Activated CD4-positive, alpha-beta T cell treated with anti-CD3 and anti-CD28 coated beads for 48 hours (primary cell): ENCODE results near the gene REPIN1.

Experiments used
- DNase-seq: peaks from one replicate; pipeline ENCODE4 v3.0.0-alpha.2; 2020

The REPIN1 gene

DNA sequence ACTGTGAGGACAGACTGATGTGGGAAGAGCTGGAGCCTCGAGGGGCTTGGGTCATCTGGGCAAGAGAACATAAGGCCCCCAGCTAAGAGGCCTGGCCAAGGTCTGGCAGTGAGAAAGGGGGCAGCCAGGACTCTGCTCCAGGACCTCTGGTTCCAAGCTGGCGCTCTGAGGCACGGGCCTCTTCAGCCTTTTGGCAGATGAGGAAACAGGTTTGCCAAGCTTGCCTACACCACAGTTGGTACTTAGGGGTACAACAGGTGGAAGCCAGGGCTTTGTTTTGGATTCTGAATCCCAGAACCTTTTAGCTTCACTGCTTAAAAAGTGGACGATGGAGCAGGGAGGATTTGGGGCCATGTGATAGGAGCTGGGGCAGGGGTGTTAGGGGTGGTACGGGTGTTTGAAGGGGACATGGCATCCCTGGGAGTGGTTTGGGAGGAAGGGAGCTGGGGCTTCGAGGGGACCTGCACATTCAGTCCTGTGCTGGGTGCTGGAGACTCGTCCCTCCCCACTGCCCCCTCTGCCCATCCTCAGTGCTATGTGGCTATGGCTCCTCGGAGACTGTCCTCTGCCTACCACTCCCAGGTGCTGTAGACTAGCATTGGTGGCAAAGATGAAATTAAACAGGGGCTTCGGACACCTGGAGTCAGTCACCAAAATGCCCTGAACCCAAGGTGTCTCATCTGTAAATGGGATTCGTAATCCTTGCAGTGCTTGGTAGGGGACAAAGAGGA, 40.8 kb downstream of the REPIN1 start:
- DNase-seq: no peak

DNA sequence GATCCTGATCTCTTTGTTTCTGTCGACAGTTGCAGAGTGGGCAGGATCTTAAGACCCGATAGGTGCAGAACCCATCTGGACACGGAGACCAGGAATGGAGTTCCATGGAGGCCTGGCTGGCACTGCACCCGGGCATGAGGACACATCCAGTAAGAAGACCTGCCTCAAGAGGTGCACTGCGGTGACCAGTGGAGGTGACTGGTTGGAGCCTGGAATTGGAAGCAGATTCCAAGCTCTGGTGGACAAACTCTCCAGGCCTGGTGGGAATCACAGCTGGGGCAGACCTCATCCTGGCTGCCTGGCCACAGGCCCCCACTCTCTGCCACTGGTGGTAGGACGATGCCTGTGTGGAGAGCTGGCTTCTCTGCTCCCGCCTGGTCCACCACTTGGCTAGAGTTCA, 41.5 kb downstream of the REPIN1 start:
- DNase-seq: no peak

DNA sequence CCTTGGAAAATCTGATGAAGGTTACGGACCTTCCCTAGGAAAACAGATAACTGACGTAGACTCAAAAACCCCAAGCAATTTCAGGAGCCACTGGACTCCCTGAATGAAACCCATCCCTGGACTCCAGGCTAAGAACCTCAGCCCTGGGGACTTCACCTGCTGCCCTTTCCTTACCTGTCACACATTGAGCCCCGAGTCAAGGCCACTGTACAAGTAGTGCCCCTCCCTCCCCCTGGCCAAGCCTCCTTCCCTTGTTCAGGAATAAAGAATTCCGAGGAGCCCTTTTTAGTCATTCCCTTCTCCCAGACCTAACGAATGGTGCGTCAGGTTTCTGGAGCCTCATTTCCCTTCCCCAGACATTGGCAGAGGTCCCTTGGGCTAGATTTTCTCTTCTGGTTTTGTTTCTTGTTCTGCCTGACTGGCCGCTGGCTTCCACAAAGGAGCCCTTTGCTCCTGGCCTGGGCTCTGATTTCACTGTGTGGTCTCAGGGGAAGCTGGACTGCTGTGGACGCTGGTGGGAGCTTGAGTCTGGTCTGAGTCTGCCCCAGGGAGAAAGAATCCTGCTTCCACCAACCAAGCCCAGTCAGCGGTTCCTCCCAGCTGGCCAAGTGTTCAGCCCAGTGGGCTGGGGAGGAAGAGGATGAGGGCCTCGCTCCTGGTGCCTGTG, 42.2 kb downstream of the REPIN1 start:
- DNase-seq: no peak

DNA sequence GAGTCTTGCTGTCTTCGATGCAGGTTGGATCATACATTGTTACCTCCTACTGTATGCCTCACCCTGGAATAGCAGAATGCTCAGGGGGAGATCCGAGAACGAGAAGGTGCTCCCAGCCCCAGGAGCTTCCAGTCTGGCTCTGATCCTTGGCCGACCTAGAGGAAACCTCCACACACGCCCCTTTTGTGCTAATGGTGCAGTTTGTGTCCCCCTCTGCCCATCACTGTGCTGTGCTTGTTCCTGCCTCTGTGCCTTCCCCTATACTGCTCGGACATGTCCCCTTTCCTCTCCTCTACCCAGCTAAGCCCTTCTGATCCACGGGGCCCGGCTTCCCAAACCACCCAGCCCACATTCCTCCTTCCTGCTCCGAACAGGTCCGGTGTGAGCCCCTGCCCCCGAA, 43.0 kb downstream of the REPIN1 start:
- no peak for DNase-seq

DNA sequence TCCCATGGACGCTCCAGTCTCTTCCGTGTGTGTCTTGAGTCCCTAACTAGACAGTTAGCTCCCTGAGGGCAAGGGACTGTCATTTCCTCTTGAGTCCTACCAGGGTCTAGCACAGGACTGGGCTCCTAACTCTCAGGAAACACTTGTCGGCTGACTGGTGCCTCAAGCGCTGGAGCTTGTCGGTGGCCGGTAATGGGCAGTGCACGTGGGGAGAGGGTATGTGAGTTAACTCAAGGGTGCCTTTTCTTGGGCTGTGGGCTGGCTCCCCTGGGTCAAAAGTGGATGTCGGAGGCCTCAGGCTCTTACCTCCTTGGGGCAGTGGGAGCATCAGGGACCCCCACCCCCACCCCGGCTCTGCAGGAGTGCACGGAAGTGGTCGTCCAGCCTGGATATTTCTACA, 43.4 kb downstream of the REPIN1 start:
- no peak for DNase-seq

DNA sequence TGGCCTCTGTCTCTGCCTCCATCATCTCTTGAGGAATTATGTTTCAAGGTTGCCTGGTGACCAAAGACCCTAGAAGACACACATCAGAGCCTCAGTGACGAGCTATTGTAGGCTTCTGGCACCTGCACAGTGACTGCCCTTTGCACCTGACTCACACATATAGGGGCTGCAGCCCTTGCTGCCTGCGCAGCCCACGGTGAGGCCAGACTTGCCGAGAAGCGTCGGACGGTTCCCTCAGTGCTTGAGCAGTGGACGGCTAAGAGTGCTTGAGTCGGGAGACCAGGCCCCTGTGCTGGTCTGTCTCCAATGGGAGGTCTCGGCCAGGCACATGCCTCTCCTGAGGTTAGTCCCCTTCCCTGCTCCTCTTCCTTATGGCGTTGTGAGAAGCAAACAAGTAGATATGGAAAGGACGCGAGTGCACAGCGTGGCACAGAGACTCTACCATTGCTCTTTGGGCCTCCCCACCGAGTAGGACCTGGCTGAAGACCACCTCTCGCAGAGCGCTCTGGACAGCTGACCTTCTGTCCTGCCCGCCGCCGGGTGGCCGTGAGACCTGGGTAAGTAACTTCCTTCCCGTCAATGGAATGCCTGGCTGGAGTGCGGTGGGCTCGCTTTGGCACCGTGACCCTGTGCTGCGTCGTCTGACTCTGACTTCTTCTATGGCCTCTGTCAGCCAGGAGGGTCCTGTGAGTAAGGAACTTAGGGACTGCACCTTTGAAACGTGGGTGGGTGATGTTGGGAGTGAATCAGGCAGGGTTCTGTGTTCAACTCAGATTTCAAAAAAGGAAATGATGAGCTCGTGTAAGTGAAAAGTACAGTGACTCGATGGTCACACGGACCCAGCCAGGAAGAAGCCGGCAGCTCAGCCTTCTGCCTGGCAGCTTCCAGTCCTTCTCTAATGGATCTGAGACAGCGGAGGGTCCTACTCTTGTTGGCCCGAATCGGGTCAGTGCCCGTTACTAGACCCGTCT, 44.2 kb downstream of the REPIN1 start:
- no peak for DNase-seq

DNA sequence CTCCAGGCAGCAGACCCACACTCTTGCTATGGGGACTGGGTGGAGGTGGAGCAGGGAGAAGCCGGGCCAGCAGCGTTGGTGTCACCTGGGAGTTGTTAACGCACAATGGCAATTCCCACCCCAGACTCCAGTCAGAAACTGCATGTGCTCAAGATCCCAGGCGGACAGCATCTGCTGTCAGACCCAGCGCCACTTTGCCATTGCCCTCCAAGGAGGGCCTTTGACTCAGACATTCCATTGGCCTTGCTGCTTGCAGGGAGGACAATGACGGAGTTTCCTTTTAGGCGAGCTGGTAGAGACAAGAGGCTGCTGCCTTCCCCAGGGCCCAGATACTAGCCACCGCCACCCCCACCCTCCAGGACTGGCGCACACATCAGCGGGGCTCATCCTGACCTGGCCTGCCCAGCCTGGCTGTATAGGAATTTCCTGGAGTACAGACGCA, 45.0 kb downstream of the REPIN1 start:
- DNase-seq: no peak

DNA sequence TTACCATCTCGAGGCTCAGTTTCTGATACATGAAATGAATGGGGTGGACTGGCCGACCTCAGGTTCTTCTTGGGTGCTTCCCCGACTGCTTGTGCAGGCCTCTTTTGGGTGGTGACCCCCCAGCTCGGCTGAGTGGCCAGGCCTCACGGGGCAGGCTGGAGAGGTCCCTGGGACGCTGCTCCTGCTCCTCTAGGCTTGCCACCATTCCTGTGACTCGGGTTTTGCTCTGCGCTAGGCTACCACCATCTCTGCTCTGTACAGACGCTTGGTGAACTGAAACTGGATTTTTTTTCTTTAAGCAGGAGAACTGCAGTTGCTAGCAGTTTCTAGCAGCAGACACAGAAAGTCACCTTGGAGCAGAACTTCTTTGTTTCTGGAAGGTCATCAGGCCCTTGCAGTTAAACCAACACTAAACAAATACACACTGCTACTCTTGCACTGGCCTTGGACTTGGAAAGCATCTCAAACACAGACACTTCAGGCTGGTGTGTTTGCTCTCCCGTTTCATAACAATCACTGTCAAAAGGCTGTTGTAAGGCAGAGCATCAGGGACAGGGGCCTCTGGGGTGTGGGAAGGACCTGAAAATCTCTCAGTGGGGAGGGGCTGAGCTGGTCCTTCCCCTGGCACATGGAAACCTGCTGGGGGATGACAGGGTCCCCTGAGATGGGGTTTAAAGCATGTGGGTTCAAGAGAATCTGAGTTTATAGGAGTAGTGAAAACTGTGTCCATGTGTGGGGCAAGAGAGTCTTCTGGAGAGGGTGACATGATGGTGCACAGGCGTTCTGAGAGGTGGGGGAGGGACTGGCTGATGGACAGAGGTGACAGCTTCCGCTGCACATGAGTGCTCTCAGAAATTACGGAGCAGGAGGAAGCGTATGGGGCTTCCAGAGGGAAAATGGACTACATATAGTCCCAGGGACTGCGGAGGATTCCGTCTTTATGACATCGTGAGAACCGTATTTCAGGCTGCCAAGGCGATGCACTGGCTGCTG, 46.8 kb downstream of the REPIN1 start:
- no peak for DNase-seq

DNA sequence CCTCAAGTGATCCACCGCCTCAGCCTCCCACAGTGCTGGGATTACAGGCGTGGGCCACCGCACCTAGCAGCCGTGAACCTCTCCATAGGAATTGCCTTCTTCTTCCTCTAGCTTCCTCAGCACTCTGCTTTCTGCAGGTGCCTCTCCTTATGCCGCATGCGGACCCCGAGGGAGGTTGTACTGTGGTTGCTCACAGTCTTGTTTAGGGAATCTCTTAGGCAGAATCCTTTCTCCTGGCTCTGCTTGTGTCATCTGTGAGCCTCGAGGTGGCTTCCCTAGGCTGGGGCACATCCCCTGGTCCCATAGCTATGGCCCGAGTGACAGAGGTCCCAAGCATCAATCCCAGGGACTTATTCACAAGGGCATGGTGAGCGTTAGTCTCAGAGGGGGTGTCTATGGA, 48.6 kb downstream of the REPIN1 start:
- no peak for DNase-seq

DNA sequence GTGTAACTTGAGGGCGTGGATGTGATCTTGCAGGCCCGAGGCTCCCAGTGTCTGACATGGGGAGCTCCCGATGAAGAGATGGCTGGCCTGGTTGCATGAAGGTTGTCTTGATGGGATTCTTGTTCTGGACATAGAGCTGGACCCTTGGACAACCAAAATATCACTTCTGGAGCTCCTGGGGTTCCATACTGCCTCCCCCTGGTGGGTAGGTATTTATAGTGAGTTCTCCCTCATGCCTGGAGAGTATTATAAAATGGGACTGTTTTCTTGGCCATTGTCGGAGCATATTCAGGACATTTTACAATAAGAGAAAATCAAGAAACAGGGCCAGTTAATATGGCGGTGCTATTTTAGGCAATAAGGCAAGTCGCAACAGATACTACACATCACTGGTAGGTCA, 49.2 kb downstream of the REPIN1 start:
- DNase-seq: no peak

DNA sequence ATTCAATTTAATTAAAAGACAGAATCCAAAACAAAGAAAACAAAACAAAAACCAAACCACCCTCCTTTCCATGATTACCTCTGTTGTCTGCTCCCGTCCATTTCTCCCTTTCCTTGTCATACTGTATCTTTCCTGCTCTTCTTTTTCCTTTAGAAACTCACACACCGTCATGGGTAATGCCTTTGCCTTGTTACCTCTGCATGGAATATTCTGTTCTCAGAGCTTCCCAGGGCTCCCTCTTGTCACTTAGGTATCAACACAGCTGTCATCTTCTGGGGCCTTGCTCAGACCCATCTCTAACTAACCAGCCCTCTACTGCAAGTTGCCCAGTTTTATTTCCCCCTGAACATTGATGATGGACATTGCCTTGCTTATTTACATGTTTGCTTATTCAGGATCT, 51.6 kb downstream of the REPIN1 start:
- no peak for DNase-seq

DNA sequence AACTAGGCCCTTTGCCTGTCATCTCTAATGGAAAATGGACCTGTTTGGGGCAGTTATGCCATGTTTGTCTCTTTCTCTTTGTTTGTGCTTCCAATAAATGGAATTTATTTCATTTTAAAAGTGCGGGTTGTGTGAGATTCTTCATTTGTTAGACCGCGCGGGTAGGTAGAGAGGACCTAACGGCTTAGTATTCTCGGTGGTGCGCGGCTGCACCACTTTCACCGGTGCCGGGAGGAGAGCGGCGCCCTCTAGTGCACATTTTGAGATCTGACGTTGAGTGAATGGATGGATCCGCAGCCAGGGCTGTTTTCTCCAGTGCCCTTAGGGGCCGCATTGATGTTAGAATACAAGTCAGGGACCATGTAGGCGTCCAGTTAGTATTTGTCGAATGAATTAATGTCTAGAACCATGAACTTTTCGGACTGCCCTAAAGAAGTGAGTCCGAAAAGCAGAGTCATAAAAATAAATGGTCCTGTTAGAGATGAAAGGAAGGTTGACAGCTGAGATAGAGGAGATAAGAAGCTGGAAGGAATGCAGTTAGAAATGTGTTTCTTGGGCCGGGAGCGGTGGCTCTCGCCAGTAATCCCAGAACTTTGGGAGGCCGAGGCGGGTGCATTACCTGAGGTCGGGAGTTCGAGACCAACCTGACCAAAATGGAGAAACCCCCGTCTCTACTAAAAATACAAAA, 52.5 kb downstream of the REPIN1 start:
- DNase-seq: peak; percentile 90

DNA sequence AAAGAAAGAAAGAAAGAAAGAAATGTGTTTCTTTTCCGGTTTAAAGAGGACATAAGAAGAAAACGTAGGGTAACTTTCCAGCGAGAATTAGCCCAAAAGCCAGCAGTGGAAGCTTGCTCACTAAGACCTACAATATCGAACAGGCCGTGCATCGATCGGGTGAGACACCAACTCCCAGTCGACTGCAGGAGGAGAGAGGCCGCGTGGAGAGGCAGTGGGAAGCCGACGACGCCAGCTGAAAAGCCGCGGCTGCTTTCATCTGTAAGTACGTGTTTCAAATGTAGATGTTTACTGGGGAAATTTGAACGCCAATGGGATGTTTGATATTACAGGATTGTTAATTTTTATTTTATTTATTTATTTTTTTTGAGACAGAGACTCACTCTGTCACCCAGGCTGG, 53.2 kb downstream of the REPIN1 start:
- no peak for DNase-seq
